ENCODE data around the gene CDH3. TPM values are rescaled to one million over a fixed set of nuclear protein-coding genes. Genes with fewer than 3 reads are reported as not detected.

Gene CDH3
- polyA plus RNA-seq, 12 donors = 0.44 to 80.2 (median 1.1) TPM; not detected in 1

GRCh38 chr16:68646953-68647659, 2.0 kb downstream of the CDH3 start:
- DNase-seq = no peak

GRCh38 chr16:68651136-68651535, 6.0 kb downstream of the CDH3 start:
- DNase-seq = no peak

GRCh38 chr16:68652659-68653058, 7.5 kb downstream of the CDH3 start:
- no peak for DNase-seq

GRCh38 chr16:68655806-68656205, 10.7 kb downstream of the CDH3 start:
- DNase-seq = no peak

GRCh38 chr16:68656751-68657150, 11.6 kb downstream of the CDH3 start:
- no peak for DNase-seq

GRCh38 chr16:68658341-68658973, 13.3 kb downstream of the CDH3 start:
- no peak for DNase-seq

- no peak for DNase-seq
Observed at GRCh38 chr16:68658974-68659360, 13.9 kb downstream of the CDH3 start.

- DNase-seq = no peak
Observed at GRCh38 chr16:68659412-68660358, 14.6 kb downstream of the CDH3 start.

- no peak for DNase-seq
Observed at GRCh38 chr16:68660359-68660795, 15.3 kb downstream of the CDH3 start.

GRCh38 chr16:68662035-68662434, 16.9 kb downstream of the CDH3 start:
- no peak for DNase-seq

GRCh38 chr16:68664297-68664696, 19.2 kb downstream of the CDH3 start:
- DNase-seq = no peak

GRCh38 chr16:68665501-68665900, 20.4 kb downstream of the CDH3 start:
- no peak for DNase-seq

GRCh38 chr16:68668266-68668665, 23.2 kb downstream of the CDH3 start:
- no peak for DNase-seq

- no peak for DNase-seq
Observed at GRCh38 chr16:68676113-68676860, 31.2 kb downstream of the CDH3 start.

GRCh38 chr16:68681038-68681437, 35.9 kb downstream of the CDH3 start:
- no peak for DNase-seq

- DNase-seq = no peak
Observed at GRCh38 chr16:68685685-68686478, 40.8 kb downstream of the CDH3 start.

- no peak for DNase-seq
Observed at GRCh38 chr16:68686905-68687304, 41.8 kb downstream of the CDH3 start.

- no peak for DNase-seq
Observed at GRCh38 chr16:68689921-68690320, 44.8 kb downstream of the CDH3 start.

GRCh38 chr16:68695575-68695974, 50.5 kb downstream of the CDH3 start:
- no peak for DNase-seq

- DNase-seq = no peak
Observed at GRCh38 chr16:68696514-68696913, 51.4 kb downstream of the CDH3 start.

- DNase-seq = no peak
Observed at GRCh38 chr16:68698091-68698490, 53.0 kb downstream of the CDH3 start.
